A172 (cell line): ENCODE data around the gene POGK. TPM values are rescaled to one million over a fixed set of nuclear protein-coding genes. Genes with fewer than 3 reads are reported as not detected.
"Not testable (repeated sequence)": the region's sequence is repeated elsewhere in the genome, so short reads cannot be mapped to it uniquely, and the experiment has no call there.

Experiments
- DNase-seq: peaks from one replicate; pipeline ENCODE4 v3.0.0-alpha.2; 2015; ENCODE audit warnings: low spot score
- total RNA-seq: library from RNA; depleted of rRNA; stranded (reverse); fragments of >200 nt; shearing (Covaris generic); gene quantifications from 2 replicates; pipeline ENCODE4 v1.2.3, GENCODE V29; 2014

The POGK gene
- total RNA-seq, 1 experiment from 2014 or later, result 61.8 TPM

DNA sequence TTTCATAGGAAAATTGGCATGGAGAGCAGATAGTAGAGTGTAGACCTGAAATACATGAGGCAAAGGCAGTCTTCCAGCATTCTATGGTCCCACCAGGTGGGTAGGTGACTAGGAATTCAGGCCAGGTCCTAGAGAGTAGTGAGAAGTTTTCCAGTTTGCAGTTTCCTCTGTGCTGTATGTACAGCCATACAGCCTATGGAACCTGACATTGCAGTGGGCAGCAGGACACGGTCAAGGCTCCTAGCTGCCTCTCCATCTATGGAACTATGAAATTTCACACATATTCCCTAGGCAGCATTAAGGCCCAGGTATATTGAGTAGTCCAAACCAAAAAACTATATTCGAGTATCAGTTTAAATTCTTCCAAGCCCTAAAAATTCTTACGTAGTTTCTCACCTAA is 16.3 kb downstream of the POGK start:
- no peak for DNase-seq

DNA sequence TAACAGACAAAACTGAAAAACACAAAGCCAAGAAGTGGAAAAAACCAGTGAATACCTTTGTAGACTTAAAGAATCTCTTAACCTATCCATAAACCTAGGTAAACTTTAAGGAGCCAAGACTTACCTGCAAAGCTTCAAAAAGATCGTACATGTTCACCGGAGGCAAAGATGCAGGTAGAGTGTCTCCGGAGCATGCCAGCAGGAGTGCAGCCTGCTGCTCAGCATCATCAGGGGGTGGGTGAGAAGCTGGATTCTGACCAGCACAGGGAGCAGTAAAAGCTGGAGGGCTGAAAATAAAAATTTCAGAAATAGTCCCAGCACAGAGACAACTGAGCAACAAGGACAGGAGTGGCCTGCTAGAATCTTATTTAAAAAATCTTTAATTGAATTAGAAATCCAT is 18.7 kb downstream of the POGK start:
- no peak for DNase-seq

DNA sequence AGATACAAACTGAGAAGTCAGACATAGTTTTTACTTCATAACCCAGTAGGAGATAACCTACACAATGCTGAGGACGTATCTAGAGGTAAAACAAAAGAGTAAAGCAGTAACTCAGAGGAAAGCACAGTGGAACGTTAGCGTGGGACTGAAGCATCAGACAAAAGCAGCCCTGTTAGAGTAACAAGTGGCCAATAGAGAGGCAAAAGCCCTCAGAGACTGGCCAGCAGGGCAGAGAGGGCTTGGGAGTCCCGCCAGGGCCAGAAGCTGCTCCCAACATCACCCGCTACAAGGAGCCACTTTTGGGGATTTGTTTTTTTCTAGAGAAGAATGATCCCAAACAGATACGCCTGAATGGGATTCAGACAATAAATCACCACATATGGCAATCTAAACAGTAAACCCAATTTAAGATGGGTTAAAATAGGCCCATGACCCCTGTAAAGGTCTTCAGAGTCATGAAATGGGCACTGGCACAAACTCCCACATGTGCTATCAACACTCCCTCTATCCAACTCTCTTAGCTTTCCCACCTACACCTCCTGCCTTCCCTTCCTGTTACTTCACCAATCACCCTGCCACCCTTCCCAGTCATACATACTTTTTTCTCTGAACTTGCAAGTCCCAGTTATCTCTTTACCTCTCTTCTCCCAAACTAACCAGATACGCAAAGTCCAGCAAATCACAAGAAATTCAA is 19.6 kb downstream of the POGK start:
- no peak for DNase-seq

DNA sequence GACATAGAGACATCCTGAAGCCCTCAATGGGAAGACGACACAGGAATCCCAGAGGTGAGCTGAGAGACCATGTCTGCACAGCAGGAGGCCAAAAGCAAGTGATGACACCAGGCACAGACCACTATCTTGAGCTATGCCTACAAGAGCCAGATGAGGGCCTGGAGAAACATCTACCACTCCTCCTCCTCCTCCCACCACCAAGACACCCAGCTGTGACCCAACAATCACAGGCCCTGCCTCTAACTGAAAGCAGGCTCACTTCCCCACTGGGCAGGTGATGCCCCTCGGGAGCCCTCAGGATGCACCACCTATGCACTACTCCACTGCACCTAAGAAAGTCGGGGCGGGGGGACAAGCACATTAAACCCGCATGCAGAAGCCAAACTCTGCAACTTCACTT is 20.3 kb downstream of the POGK start:
- no peak for DNase-seq

DNA sequence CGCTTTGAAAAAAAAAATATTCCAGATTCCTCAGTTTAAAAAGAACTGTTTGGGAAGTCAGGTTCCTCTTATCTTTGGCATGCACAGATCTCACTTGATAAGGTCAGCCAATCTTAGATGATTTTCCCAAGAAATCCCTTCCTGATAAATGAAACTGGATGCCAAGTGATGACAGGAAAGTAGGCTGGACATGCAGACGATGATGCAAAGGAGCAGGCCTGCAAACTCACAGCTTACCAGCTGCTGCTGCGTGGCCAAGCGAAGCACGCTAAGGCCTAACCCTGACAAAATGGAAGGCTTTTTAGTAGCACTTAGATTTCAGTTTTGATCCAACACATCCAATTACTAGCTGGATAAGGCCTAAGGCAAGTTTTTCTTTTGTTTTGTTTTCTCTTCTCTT is 26.7 kb downstream of the POGK start:
- DNase-seq, result no peak

DNA sequence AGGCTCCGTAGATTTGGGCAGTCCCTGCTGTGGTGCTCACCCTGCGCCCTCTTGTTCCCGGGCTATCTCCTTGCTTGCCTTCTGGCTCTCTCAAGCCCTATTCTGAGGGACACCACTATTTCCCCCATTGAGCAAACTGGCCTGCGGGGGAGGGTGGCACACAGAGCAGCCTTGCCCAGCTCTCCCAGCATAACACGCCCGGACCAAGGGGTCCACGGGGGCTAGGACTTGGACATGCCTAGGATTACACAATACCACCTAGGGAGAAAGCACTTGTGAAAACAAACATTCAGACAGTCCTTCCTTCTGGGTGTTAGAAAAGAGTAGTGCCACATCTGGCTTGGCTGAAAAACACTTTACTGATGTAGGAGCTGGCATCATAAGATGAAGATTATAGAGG is 29.4 kb downstream of the POGK start:
- DNase-seq, result no peak

DNA sequence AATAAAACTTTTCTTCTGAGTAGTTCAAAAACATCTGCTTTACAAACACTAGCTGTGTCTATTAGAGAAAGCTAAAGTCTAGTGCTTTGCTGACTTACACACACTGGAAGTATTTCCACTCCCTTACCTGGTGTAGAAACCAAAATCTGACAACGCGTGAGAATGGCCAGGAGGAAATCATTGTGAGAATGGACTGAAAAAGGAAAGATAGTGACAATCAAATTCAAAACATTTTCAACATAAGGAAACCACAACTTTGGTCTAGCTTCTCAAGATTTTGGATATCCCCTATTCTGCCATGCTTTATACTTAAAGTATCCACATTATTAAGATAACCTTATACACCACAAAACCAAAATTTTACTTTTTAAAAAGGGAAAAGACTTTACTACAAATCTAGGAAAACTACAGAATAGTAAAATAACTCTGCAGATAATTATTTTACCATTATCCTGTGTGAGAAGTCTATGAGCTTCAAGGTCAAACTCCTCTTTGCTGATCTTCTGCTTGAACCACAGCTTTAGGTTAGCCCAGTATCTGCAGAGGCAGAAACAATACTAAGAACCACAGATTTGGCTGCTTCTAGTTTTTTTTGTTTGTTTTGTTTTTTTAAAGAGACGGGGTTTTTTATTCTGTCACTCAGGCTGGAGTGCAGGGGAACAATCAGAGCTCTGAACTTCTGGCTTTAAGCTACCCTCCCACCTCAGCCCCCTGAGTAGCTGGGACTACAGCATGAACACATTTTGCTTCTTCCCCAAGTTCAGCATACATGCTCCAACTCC is 30.2 kb downstream of the POGK start:
- no peak for DNase-seq

DNA sequence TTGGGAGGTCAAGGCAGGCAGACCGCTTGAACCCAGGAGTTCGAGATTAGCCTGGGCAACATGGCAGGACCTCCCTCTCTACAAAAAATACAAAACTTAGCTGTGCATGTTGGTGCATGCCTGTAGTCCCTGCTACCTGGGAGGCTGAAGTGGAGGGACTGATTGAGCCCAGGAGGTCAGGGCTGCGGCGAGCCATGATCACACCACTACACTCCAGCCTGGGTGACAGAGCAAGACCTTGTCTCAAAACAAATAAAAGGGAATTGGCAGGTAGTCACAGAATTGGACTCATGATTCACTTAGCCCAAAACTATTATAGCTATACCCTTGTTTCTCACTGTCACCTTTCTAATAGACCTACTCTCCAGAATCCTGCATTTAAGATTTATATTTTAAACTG is 31.3 kb downstream of the POGK start:
- DNase-seq, result no peak

DNA sequence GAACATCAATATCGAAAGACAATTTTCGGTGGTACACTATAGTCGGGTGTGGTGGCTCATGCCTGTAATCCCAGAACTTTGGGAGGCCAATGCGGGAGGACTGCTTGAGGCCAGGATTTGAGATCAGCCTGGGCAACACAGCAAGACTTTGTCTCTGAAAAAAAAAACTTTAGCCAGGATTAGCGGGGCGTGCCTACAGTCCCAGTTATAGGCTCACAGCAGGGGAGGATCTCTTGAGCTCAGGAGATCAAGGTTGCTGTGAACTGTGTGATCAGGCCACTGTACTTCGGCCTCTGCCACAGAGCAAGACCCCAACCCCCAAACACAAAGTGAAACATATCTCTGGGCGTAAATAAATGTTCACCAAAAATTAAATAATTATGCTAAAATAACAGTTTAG is 35.2 kb downstream of the POGK start:
- no peak for DNase-seq

DNA sequence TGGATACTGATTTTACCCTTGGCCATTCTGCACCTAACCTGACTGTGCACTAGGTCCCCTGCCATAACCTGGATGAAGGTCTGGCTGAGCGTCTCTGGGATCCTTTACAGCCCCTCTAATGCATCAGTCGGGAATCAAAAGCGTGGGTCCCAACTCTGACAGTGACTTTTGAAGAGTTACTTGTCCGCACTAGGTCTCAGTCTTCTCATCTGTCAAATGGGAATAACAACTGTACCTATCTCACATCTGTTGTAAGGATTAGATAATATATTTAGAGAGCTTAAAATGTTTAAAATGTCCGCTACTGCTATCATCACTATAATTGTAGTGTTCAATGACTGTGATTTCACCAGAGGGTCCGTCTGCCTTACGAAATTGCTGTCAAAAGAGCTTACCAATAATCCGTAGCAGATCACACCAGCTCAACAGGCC is 36.0 kb downstream of the POGK start:
- DNase-seq, result no peak

DNA sequence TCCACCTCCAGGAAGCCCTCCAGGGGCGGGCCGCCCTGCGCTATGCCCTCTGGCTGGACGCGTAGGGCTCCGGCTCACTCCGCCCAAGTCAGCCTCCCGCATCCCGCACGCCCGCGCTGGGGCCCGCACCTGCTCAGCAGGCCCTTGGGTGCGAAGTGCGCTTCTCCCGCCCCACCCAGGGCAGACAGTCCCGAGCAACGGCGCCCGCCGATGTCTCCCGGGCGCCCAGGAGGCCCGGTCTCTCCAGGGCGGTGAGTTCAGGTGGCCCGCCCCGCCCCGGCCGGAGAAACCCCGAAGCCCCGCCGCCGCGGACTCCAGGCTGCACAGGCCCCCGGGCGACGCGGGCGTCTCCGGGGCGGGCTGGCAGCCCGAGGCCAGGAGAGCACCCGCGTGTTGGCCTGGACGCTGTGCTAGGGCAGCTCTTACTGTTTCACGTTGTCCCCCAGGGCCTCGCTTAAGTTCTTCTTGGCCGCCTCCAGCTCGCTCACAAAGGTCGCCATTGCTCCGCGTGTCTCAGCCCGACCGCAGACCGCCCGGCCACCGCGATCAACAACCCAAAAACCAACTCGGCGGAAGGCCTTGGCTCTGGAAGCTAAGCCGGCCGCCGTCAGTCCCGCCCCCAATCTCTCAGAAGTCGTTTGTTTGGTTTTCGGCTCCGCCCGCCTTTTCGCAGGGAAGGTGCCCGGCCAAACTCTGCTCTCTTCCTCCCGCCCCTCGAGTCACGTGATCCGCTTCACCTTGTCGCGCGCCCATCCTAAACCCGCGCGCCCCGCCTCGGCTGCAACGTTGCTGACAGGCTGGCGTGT is 36.7 kb downstream of the POGK start, which contains the start of gene TADA1:
TSS of gene TADA1 (minus strand) at position 531 of the 806 bp plus-strand sequence. CDS start at position 500, 31 bp downstream.
- peak; percentile 99 for DNase-seq

DNA sequence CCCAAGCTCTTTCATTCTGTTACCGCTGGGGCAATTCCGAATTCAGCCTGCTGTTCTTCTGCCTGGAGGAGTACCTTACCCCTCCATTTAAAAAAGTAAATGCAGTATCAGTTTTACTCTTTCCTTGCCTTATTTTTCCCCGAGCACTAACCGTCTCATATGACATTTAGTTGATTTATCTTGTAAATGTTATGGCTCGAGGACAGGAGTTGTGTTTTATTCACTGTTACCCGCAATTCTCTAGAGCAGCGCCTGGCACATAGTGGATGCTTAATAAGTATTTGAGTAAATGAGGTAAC is 37.2 kb downstream of the POGK start:
- no peak for DNase-seq

DNA sequence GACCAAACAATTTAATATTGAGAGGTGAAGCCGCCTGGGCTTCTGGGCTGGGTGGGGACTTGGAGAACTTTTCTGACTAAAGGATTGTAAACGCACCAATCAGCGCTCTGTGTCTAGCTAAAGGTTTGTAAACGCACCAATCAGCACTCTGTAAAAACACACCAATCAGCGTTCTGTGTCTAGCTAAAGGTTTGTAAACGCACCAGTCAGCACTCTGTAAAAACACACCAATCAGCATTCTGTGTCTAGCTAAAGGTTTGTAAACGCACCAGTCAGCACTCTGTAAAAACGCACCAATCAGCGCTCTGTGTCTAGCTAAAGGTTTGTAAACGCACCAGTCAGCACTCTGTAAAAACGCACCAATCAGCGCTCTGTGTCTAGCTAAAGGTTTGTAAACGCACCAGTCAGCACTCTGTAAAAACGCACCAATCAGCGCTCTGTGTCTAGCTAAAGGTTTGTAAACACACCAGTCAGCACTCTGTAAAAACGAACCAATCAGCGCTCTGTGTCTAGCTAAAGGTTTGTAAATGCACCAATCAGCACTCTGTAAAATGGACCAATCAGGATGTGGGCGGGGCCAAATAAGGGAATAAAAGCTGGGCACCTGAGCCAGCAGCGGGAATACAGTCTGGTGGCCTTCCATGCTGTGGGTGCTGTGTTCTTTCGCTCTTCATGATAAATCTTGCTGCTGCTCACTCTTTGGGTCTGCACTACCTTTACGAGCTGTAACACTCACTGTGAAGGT is 39.1 kb downstream of the POGK start:
- not testable (repeated sequence) for DNase-seq

DNA sequence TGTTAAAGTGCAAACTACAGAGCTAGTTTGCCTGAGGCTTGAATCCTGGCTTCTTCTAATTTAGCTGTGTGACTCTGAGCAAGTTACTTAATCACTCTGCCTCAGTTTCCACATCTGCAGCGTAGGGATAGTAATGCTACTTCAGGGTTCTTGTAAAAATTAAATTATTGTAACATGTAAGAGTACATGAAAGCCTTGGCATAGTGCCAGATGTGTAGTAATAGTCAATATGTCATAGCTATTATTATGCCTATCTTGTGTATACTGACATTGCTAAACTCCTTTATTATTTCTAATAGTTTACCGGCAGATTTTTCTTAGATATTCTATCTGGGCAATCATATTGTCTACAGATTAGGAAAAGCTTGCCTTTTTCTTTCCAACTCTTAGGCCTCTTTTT is 43.6 kb downstream of the POGK start:
- no peak for DNase-seq

DNA sequence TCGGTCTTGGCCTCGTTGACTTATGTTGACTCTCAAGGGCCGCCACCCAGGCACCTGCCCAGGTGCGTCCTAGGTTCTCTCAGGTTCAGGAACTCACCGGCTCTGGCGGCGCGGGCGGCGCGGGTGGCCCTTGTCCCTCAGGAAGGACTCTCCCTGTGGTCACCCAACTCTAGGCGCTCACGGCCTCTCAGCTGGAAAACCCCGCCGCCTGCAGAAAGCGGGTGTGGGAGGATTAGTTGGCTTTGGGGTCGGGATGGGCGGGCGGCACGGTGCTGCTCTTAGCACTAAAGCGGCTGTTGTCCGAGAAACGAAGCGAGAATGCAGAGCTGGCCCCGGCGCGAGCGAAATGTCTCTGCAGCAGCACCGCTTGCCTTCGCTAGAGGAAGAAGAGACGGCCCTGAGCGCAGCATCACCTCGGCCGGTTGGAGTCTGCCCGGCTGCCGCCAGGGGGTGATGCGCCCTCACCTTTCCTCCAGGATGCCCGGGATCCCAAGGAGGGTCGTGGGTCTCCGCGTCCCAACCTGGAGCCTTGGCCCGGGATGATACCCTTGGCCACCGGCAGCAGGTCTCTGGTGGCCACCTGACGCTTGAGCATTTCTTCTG is 44.9 kb downstream of the POGK start:
- no peak for DNase-seq

DNA sequence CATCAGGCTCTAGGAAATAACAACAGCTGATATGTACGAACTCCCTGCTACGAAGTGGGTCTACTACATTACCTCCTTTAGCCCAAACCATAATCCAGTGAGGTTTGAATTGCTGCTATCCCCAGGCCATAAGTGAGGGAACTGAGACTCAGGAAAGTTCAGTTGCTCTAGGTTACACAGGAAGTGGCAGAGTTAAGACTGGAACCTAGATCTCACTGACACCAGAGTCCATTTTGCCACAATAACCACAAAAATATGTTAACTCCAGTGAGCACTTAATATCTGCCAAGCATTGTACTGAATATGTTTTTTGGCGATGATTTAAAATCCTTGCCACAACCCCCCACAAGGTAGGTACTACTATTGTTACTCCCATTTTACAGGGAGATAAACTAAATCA is 45.7 kb downstream of the POGK start:
- DNase-seq, result no peak

DNA sequence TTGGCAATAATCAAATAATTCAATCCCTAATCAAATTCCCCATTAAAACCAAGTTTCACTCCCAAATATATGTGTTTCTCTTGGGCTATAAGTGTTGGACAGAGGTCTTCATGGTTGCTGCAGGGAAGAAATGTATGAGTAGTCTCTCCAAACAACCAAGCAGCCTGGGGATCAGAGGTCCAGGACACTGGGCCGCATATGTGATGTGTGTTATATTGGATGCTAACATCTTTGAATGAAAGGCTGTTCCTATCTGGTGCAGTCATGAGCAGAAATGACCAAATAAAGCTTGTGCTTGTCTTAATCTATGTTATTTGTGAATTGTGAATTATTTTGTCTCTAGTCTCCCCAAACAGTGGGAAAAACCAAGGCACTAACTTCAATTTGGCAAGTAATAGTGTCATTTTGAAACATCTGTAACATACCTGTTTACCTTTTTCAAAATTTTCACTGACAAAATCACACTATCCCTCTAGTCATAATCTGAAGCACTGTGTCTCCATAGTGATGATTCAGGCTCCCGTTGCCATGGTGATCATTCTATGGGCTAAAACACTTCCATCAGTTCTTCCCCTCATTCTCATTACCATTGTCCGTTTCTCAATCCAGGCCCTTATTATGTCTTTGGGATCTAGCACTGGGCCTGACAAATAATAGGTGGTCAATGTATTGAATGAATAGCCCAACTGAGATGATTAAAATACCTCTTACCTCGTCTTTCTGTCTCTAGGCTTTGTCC is 49.3 kb downstream of the POGK start:
- DNase-seq, result no peak

DNA sequence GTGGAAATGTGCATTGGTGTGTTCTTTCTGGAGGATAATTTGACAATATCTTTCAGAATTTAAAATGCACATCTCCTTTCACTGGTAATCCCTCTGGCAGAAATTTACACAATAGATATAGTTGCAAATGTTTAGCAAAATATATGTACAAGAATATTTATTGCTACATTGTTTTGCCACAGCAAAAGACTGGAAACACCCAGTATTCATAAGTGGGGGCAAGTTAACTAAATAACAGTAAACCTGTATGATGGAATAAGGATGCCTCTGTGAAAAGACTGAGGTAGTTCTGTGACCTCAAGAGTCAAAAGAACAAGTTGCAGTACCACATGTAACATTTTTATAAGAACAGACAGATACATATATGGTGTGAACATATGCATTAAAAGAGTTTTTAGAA is 50.5 kb downstream of the POGK start:
- DNase-seq, result no peak

DNA sequence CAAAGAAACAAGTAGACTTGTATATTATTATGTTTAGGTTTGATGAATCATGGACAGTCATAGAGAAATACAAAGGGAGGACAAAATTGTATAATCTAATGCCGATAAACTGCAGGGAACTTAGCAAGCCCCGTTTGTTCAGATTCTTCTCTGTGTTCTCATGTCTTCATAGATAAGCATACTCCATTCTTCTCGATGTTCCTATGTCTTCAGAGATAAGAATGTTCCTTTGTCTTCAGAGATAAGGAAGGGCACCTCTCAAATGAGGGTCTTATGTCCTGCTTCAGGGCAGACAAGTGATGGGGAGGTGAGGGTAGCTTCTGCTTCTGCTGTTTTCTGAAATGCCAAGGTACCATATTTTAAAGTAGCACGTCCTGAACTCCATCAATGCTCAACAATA is 56.5 kb downstream of the POGK start:
- DNase-seq, result no peak

DNA sequence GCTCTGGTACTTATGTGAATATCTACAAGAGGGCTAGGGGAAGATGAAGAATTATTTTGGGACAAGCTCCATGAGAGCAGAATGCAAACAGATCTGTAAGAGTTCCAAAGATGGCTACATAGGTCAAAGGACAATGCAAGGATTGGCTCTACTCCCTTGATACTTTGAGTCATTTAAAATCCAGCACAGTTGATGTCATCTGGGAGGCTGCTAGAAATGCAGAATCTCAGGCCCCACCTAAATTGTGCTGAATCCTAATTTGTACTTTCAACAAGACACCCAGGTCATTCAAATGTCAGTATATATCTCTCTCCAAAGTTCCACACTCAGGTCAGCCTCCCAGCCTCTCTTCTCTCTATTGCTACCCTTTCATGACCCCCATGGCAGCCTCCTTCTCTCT is 60.5 kb downstream of the POGK start:
- DNase-seq, result no peak

DNA sequence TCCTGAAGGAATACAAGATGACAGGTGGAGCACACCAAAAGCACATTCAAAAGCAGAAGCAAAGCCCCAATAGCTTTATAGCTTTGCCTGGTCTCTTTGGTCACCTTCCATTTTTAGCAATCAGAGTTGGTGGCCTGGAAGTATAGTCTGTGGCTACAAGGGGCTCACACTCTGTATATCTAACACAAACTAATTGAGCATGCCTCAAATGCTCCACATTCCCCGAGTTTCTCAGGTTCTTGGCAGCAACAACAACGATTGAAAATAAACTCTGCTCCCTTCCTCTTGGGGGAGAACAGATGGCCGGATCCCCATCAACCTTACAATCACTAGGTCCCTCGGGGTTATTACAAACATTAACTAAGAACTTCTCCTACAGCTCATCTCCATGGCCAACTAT is 61.7 kb downstream of the POGK start:
- DNase-seq, result no peak
